ENCODE data around the gene SFRP4.

Gene SFRP4

GRCh38 chr7:37924491-37925041 is 7.9 kb upstream of the SFRP4 start:
- no peak for FAIRE-seq

GRCh38 chr7:37923996-37924395 is 7.4 kb upstream of the SFRP4 start:
- FAIRE-seq: no peak

- FAIRE-seq: no peak
Observed at GRCh38 chr7:37921876-37922275, 5.3 kb upstream of the SFRP4 start.

- no peak for FAIRE-seq
Observed at GRCh38 chr7:37920849-37921805, 4.5 kb upstream of the SFRP4 start.

- no peak for FAIRE-seq
Observed at GRCh38 chr7:37920305-37920848, 3.8 kb upstream of the SFRP4 start, which contains the start of gene EPDR1. Gene EPDR1, plus strand, starts transcription at chr7:37920640. Its CDS starts 300 bp downstream, at chr7:37920940.

- no peak for FAIRE-seq
Observed at GRCh38 chr7:37918526-37918925, 1.9 kb upstream of the SFRP4 start.

GRCh38 chr7:37916017-37916672 is 472 bp downstream of the SFRP4 start:
- no peak for FAIRE-seq

- FAIRE-seq: no peak
Observed at GRCh38 chr7:37915438-37915837, 1.2 kb downstream of the SFRP4 start.

GRCh38 chr7:37912756-37913155 is 3.9 kb downstream of the SFRP4 start:
- FAIRE-seq: no peak

GRCh38 chr7:37908221-37908788 is 8.3 kb downstream of the SFRP4 start:
- FAIRE-seq: no peak

GRCh38 chr7:37901890-37902524 is 14.6 kb downstream of the SFRP4 start:
- no peak for FAIRE-seq

- peak; percentile 57 for FAIRE-seq
Observed at GRCh38 chr7:37901236-37901827, 15.3 kb downstream of the SFRP4 start.

GRCh38 chr7:37899712-37900247 is 16.8 kb downstream of the SFRP4 start:
- FAIRE-seq: no peak

- no peak for FAIRE-seq
Observed at GRCh38 chr7:37894671-37895070, 21.9 kb downstream of the SFRP4 start.

- FAIRE-seq: no peak
Observed at GRCh38 chr7:37893359-37893758, 23.3 kb downstream of the SFRP4 start.

- no peak for FAIRE-seq
Observed at GRCh38 chr7:37882086-37882485, 34.5 kb downstream of the SFRP4 start.
